ENCODE results near the gene SUGCT.

The SUGCT gene

GRCh38 chr7:40850017-40850416, 715.2 kb downstream of the SUGCT start:
- H3K9ac ChIP-seq (ENCODE audit: low read length in 5 of 5) = no peak overlapping the region
- no peak overlapping the region for H3K4me3 ChIP-seq (ENCODE audit: low read depth in 1 of 5, low read length in 5 of 5)
- H3K36me3 ChIP-seq (ENCODE audit: control insufficient read depth in 5 of 5, insufficient read depth in 5 of 5, low read length in 5 of 5) = no peaks in the 10 kb centered on the region
- H3K27me3 ChIP-seq (ENCODE audit: control insufficient read depth in 5 of 5, insufficient read depth in 4 of 5, low read length in 5 of 5) = no peaks in the 10 kb centered on the region
- H3K4me1 ChIP-seq (ENCODE audit: control insufficient read depth in 5 of 5, insufficient read depth in 5 of 5, low read length in 5 of 5) = no peaks in the 10 kb centered on the region
- no peaks in the 10 kb centered on the region for H3K9me3 ChIP-seq (ENCODE audit: control insufficient read depth in 5 of 5, low read length in 5 of 5)
- no peak overlapping the region for H3K27ac ChIP-seq (ENCODE audit: low read depth, low read length)

- Histone ChIP-seq H3K4me1 (ENCODE audit: control insufficient read depth in 5 of 5, insufficient read depth in 5 of 5, low read length in 5 of 5) (no peaks in the 10 kb centered on the region), H3K9ac (ENCODE audit: low read length in 5 of 5) (no peak overlapping the region), H3K4me3 (ENCODE audit: low read depth in 1 of 5, low read length in 5 of 5) (no peak overlapping the region), H3K27me3 (ENCODE audit: control insufficient read depth in 5 of 5, insufficient read depth in 4 of 5, low read length in 5 of 5) (no peaks in the 10 kb centered on the region), H3K27ac (ENCODE audit: low read depth, low read length) (no peak overlapping the region), H3K36me3 (ENCODE audit: control insufficient read depth in 5 of 5, insufficient read depth in 5 of 5, low read length in 5 of 5) (no peaks in the 10 kb centered on the region), H3K9me3 (ENCODE audit: control insufficient read depth in 5 of 5, low read length in 5 of 5) (no peaks in the 10 kb centered on the region)
Observed at GRCh38 chr7:40851001-40851400, 716.2 kb downstream of the SUGCT start.

GRCh38 chr7:40859076-40859475, 724.3 kb downstream of the SUGCT start:
- H3K9ac ChIP-seq (ENCODE audit: low read length in 5 of 5) = no peak overlapping the region
- no peak overlapping the region for H3K27ac ChIP-seq (ENCODE audit: low read depth, low read length)
- H3K27me3 ChIP-seq (ENCODE audit: control insufficient read depth in 5 of 5, insufficient read depth in 4 of 5, low read length in 5 of 5) = no peaks in the 10 kb centered on the region
- H3K9me3 ChIP-seq (ENCODE audit: control insufficient read depth in 5 of 5, low read length in 5 of 5) = no peaks in the 10 kb centered on the region
- no peak overlapping the region for H3K4me3 ChIP-seq (ENCODE audit: low read depth in 1 of 5, low read length in 5 of 5)
- H3K36me3 ChIP-seq (ENCODE audit: control insufficient read depth in 5 of 5, insufficient read depth in 5 of 5, low read length in 5 of 5) = no peaks in the 10 kb centered on the region
- no peaks in the 10 kb centered on the region for H3K4me1 ChIP-seq (ENCODE audit: control insufficient read depth in 5 of 5, insufficient read depth in 5 of 5, low read length in 5 of 5)

- Histone ChIP-seq H3K27ac (ENCODE audit: low read depth, low read length) (no peak overlapping the region), H3K9me3 (ENCODE audit: control insufficient read depth in 5 of 5, low read length in 5 of 5) (no peaks in the 10 kb centered on the region), H3K36me3 (ENCODE audit: control insufficient read depth in 5 of 5, insufficient read depth in 5 of 5, low read length in 5 of 5) (no peaks in the 10 kb centered on the region), H3K27me3 (ENCODE audit: control insufficient read depth in 5 of 5, insufficient read depth in 4 of 5, low read length in 5 of 5) (no peaks in the 10 kb centered on the region), H3K4me3 (ENCODE audit: low read depth in 1 of 5, low read length in 5 of 5) (no peak overlapping the region), H3K4me1 (ENCODE audit: control insufficient read depth in 5 of 5, insufficient read depth in 5 of 5, low read length in 5 of 5) (no peaks in the 10 kb centered on the region), H3K9ac (ENCODE audit: low read length in 5 of 5) (no peak overlapping the region)
Observed at GRCh38 chr7:40859965-40860543, 725.2 kb downstream of the SUGCT start.

- H3K27ac ChIP-seq (ENCODE audit: low read depth, low read length) = no peak overlapping the region
- H3K27me3 ChIP-seq (ENCODE audit: control insufficient read depth in 5 of 5, insufficient read depth in 4 of 5, low read length in 5 of 5) = no peaks in the 10 kb centered on the region
- H3K36me3 ChIP-seq (ENCODE audit: control insufficient read depth in 5 of 5, insufficient read depth in 5 of 5, low read length in 5 of 5) = no peaks in the 10 kb centered on the region
- peaks cover 0 to 12% (median 5%) of the 10 kb centered on the region in 5 donors for H3K9me3 ChIP-seq (ENCODE audit: control insufficient read depth in 5 of 5, low read length in 5 of 5)
- H3K4me3 ChIP-seq (ENCODE audit: low read depth in 1 of 5, low read length in 5 of 5) = no peak overlapping the region
- H3K9ac ChIP-seq (ENCODE audit: low read length in 5 of 5) = no peak overlapping the region
- H3K4me1 ChIP-seq (ENCODE audit: control insufficient read depth in 5 of 5, insufficient read depth in 5 of 5, low read length in 5 of 5) = no peaks in the 10 kb centered on the region
Observed at GRCh38 chr7:40865441-40866233, 730.8 kb downstream of the SUGCT start.

- Histone ChIP-seq H3K9me3 (ENCODE audit: control insufficient read depth in 5 of 5, low read length in 5 of 5) (peaks cover 0 to 12% (median 5%) of the 10 kb centered on the region in 5 donors), H3K27me3 (ENCODE audit: control insufficient read depth in 5 of 5, insufficient read depth in 4 of 5, low read length in 5 of 5) (no peaks in the 10 kb centered on the region), H3K9ac (ENCODE audit: low read length in 5 of 5) (no peak overlapping the region), H3K4me1 (ENCODE audit: control insufficient read depth in 5 of 5, insufficient read depth in 5 of 5, low read length in 5 of 5) (no peaks in the 10 kb centered on the region), H3K36me3 (ENCODE audit: control insufficient read depth in 5 of 5, insufficient read depth in 5 of 5, low read length in 5 of 5) (no peaks in the 10 kb centered on the region), H3K4me3 (ENCODE audit: low read depth in 1 of 5, low read length in 5 of 5) (no peak overlapping the region), H3K27ac (ENCODE audit: low read depth, low read length) (no peak overlapping the region)
Observed at GRCh38 chr7:40866601-40867000, 731.8 kb downstream of the SUGCT start.

GRCh38 chr7:40870108-40870507, 735.3 kb downstream of the SUGCT start:
- H3K27me3 ChIP-seq (ENCODE audit: control insufficient read depth in 5 of 5, insufficient read depth in 4 of 5, low read length in 5 of 5) = no peaks in the 10 kb centered on the region
- no peak overlapping the region for H3K4me3 ChIP-seq (ENCODE audit: low read depth in 1 of 5, low read length in 5 of 5)
- peaks cover 0 to 12% (median 5%) of the 10 kb centered on the region in 5 donors for H3K9me3 ChIP-seq (ENCODE audit: control insufficient read depth in 5 of 5, low read length in 5 of 5)
- no peak overlapping the region for H3K9ac ChIP-seq (ENCODE audit: low read length in 5 of 5)
- H3K4me1 ChIP-seq (ENCODE audit: control insufficient read depth in 5 of 5, insufficient read depth in 5 of 5, low read length in 5 of 5) = no peaks in the 10 kb centered on the region
- no peaks in the 10 kb centered on the region for H3K36me3 ChIP-seq (ENCODE audit: control insufficient read depth in 5 of 5, insufficient read depth in 5 of 5, low read length in 5 of 5)
- H3K27ac ChIP-seq (ENCODE audit: low read depth, low read length) = no peak overlapping the region

- Histone ChIP-seq H3K27me3 (ENCODE audit: control insufficient read depth in 5 of 5, insufficient read depth in 4 of 5, low read length in 5 of 5) (no peaks in the 10 kb centered on the region), H3K9ac (ENCODE audit: low read length in 5 of 5) (no peak overlapping the region), H3K4me3 (ENCODE audit: low read depth in 1 of 5, low read length in 5 of 5) (no peak overlapping the region), H3K36me3 (ENCODE audit: control insufficient read depth in 5 of 5, insufficient read depth in 5 of 5, low read length in 5 of 5) (no peaks in the 10 kb centered on the region), H3K27ac (ENCODE audit: low read depth, low read length) (no peak overlapping the region), H3K4me1 (ENCODE audit: control insufficient read depth in 5 of 5, insufficient read depth in 5 of 5, low read length in 5 of 5) (no peaks in the 10 kb centered on the region), H3K9me3 (ENCODE audit: control insufficient read depth in 5 of 5, low read length in 5 of 5) (peaks cover 0 to 11% (median 5%) of the 10 kb centered on the region in 5 donors)
Observed at GRCh38 chr7:40873248-40873647, 738.4 kb downstream of the SUGCT start.

- H3K4me1 ChIP-seq (ENCODE audit: control insufficient read depth in 5 of 5, insufficient read depth in 5 of 5, low read length in 5 of 5) = no peaks in the 10 kb centered on the region
- H3K9ac ChIP-seq (ENCODE audit: low read length in 5 of 5) = no peak overlapping the region
- no peaks in the 10 kb centered on the region for H3K27me3 ChIP-seq (ENCODE audit: control insufficient read depth in 5 of 5, insufficient read depth in 4 of 5, low read length in 5 of 5)
- H3K4me3 ChIP-seq (ENCODE audit: low read depth in 1 of 5, low read length in 5 of 5) = no peak overlapping the region
- H3K27ac ChIP-seq (ENCODE audit: low read depth, low read length) = no peak overlapping the region
- no peaks in the 10 kb centered on the region for H3K9me3 ChIP-seq (ENCODE audit: control insufficient read depth in 5 of 5, low read length in 5 of 5)
- no peaks in the 10 kb centered on the region for H3K36me3 ChIP-seq (ENCODE audit: control insufficient read depth in 5 of 5, insufficient read depth in 5 of 5, low read length in 5 of 5)
Observed at GRCh38 chr7:40874756-40875155, 740.0 kb downstream of the SUGCT start.

GRCh38 chr7:40876601-40877000, 741.8 kb downstream of the SUGCT start:
- no peak overlapping the region for H3K27ac ChIP-seq (ENCODE audit: low read depth, low read length)
- no peaks in the 10 kb centered on the region for H3K9me3 ChIP-seq (ENCODE audit: control insufficient read depth in 5 of 5, low read length in 5 of 5)
- no peak overlapping the region for H3K9ac ChIP-seq (ENCODE audit: low read length in 5 of 5)
- H3K4me3 ChIP-seq (ENCODE audit: low read depth in 1 of 5, low read length in 5 of 5) = no peak overlapping the region
- no peaks in the 10 kb centered on the region for H3K36me3 ChIP-seq (ENCODE audit: control insufficient read depth in 5 of 5, insufficient read depth in 5 of 5, low read length in 5 of 5)
- no peaks in the 10 kb centered on the region for H3K4me1 ChIP-seq (ENCODE audit: control insufficient read depth in 5 of 5, insufficient read depth in 5 of 5, low read length in 5 of 5)
- no peaks in the 10 kb centered on the region for H3K27me3 ChIP-seq (ENCODE audit: control insufficient read depth in 5 of 5, insufficient read depth in 4 of 5, low read length in 5 of 5)

Data from subcutaneous abdominal adipose tissue (tissue), 5 donors.